ENCODE measurements around the gene TACC2.

TACC2 gene

GRCh38 chr10:122189185-122189584 lies 200.2 kb downstream of the TACC2 start:
- Histone ChIP-seq H3K27me3 (replicated peaks; ENCODE audit: control insufficient read depth, insufficient read depth, low read length) (no peaks in the 10 kb centered on the region), H3K36me3 (ENCODE audit: control insufficient read depth, insufficient read depth, low read length) (no peaks in the 10 kb centered on the region), H3K4me3 (replicated peaks; ENCODE audit: low read depth, low read length) (no peak overlapping the region)
- DNase-seq (ENCODE audit: extremely low read depth, insufficient read length) = no peak
- no peak for TF ChIP-seq CTCF (IDR thresholded peaks at IDR 0.05; ENCODE audit: insufficient read depth, low read length, poor library complexity, severe bottlenecking)

- H3K27me3 ChIP-seq (replicated peaks; ENCODE audit: control insufficient read depth, insufficient read depth, low read length) = no peaks in the 10 kb centered on the region
- H3K36me3 ChIP-seq (ENCODE audit: control insufficient read depth, insufficient read depth, low read length) = no peaks in the 10 kb centered on the region
- H3K4me3 ChIP-seq (replicated peaks; ENCODE audit: low read depth, low read length) = no peak overlapping the region
- DNase-seq (ENCODE audit: extremely low read depth, insufficient read length) = no peak
- TF ChIP-seq CTCF (IDR thresholded peaks at IDR 0.05; ENCODE audit: insufficient read depth, low read length, poor library complexity, severe bottlenecking) = no peak
These were observed 201.4 kb downstream of the TACC2 start for GRCh38 chr10:122190176-122190943.

- DNase-seq (ENCODE audit: extremely low read depth, insufficient read length) = no peak
- Histone ChIP-seq H3K36me3 (ENCODE audit: control insufficient read depth, insufficient read depth, low read length) (no peaks in the 10 kb centered on the region), H3K27me3 (replicated peaks; ENCODE audit: control insufficient read depth, insufficient read depth, low read length) (no peaks in the 10 kb centered on the region), H3K4me3 (replicated peaks; ENCODE audit: low read depth, low read length) (no peak overlapping the region)
- no peak for TF ChIP-seq CTCF (IDR thresholded peaks at IDR 0.05; ENCODE audit: insufficient read depth, low read length, poor library complexity, severe bottlenecking)
These were observed 203.1 kb downstream of the TACC2 start for GRCh38 chr10:122191936-122192541.

GRCh38 chr10:122194251-122194650 lies 205.3 kb downstream of the TACC2 start:
- Histone ChIP-seq H3K4me3 (replicated peaks; ENCODE audit: low read depth, low read length) (no peak overlapping the region), H3K27me3 (replicated peaks; ENCODE audit: control insufficient read depth, insufficient read depth, low read length) (no peaks in the 10 kb centered on the region; the same call in 1 of the 2 replicates)
- TF ChIP-seq CTCF (IDR thresholded peaks at IDR 0.05; ENCODE audit: insufficient read depth, low read length, poor library complexity, severe bottlenecking) = no peak

GRCh38 chr10:122196218-122196617 lies 207.3 kb downstream of the TACC2 start:
- no peak overlapping the region for H3K4me3 ChIP-seq (replicated peaks; ENCODE audit: low read depth, low read length)
- DNase-seq (ENCODE audit: extremely low read depth, insufficient read length) = no peak
- no peak for TF ChIP-seq CTCF (IDR thresholded peaks at IDR 0.05; ENCODE audit: insufficient read depth, low read length, poor library complexity, severe bottlenecking)
- H3K27me3 ChIP-seq (replicated peaks; ENCODE audit: control insufficient read depth, insufficient read depth, low read length) = no peaks in the 10 kb centered on the region; the same call in 1 of the 2 replicates
- H3K36me3 ChIP-seq (ENCODE audit: control insufficient read depth, insufficient read depth, low read length) = no peaks in the 10 kb centered on the region

More at GRCh38 chr10:122194251-122194650, 205.3 kb downstream of the TACC2 start:
- H3K36me3 ChIP-seq (ENCODE audit: control insufficient read depth, insufficient read depth, low read length) = no peaks in the 10 kb centered on the region
- no peak for DNase-seq (ENCODE audit: extremely low read depth, insufficient read length)
